Body of pancreas (tissue), 4 donors: ENCODE measurements around the gene RSPRY1. TPM values are rescaled to one million over a fixed set of nuclear protein-coding genes. Genes with fewer than 3 reads are reported as not detected.
A peak's percentile ranks its signal among the peaks of the same experiment; 100 is the strongest.

ENCODE experiments used
- ATAC-seq: fragments of 150-250 bp; one replicate; pipeline ENCODE4 v1.9.1; 2016
- DNase-seq, 4 donors: peaks; one replicate each; pipeline ENCODE4 v3.0.0-alpha.2; 2019
- H3K27ac ChIP-seq, 4 donors: fragments of 200-600 bp; sonication (generic); 1 replicate in 3 of 4; 2 replicates in 1 of 4; pipeline versions ENCODE4 v1.5.1 to v1.6.1; 2016 to 2019; ENCODE audit warnings: mild to moderate bottlenecking in 1 of 4, mixed read lengths in 1 of 4, moderate library complexity in 1 of 4
- H3K27me3 ChIP-seq, 2 donors: fragments of 200-600 bp; sonication (generic); one replicate each; pipeline ENCODE4 v1.6.0; 2016; ENCODE audit warnings: mild to moderate bottlenecking in 1 of 2
- H3K36me3 ChIP-seq, 2 donors: fragments of 200-600 bp; sonication (generic); replicated peaks in 1 of 2; 2 replicates each; pipeline ENCODE4 v1.5.1; 2016; ENCODE audit warnings: low read depth in 2 of 2; ENCODE audit not compliant: insufficient read depth in 1 of 2
- H3K4me1 ChIP-seq: fragments of 200-600 bp; sonication (generic); one replicate; pipeline ENCODE4 v1.6.0; 2016
- H3K4me3 ChIP-seq, 2 donors: fragments of 200-600 bp; sonication (generic); 1 replicate in 1 of 2; 2 replicates in 1 of 2; pipeline ENCODE4 v1.5.1; 2016 to 2019
- H3K9me3 ChIP-seq, 3 donors: fragments of 200-600 bp; sonication (generic); 1 replicate in 2 of 3; 2 replicates in 1 of 3; pipeline ENCODE4 v1.5.1; 2016
- CTCF ChIP-seq, 7 experiments: fragments of 450-650 bp in 4 of 7; fragments of 200-600 bp in 3 of 7; sonication (generic) in 3 of 7; IDR thresholded peaks; one replicate each; pipeline ENCODE4 v1.5.1; 2016 to 2019; ENCODE audit warnings: antibody characterized with exemption in 7 of 7
- POLR2A ChIP-seq, 3 donors: fragments of 450-650 bp; IDR thresholded peaks; one replicate each; pipeline ENCODE4 v1.6.1; 2016; ENCODE audit warnings: antibody characterized with exemption in 3 of 3, mild to moderate bottlenecking in 2 of 3
- WGBS, 2 donors: methylation state at CpG; one replicate each; pipeline ENCODE4 v1.1.5; 2017; 5-methylcytosine and 5-hydroxymethylcytosine counted together
- intact Hi-C: fragments of 100-400 bp; cut with DNase I; formaldehyde crosslinking; loops from one replicate; pipeline ENCODE4 v1.15.1; 2023
- total RNA-seq, 2 donors: library from RNA; depleted of rRNA; stranded (reverse); fragments of >200 nt; gene quantifications; one replicate each; pipeline ENCODE4 v1.1.0, GENCODE V29; 2016

RSPRY1 gene
- total RNA-seq, 2 donors from 2014 or later: 13.8 to 31.4 TPM

- Histone ChIP-seq H3K4me1 (no peaks in the 10 kb centered on the region), H3K27me3 (no peaks in the 10 kb centered on the region), H3K4me3 (no peak overlapping the region), H3K36me3 (peaks cover 7 to 45% of the 10 kb centered on the region in 2 donors), H3K9me3 (no peaks in the 10 kb centered on the region), H3K27ac (no peak overlapping the region)
- WGBS, 2 donors: 77 to 82% methylated on average over 1 of the region's 1 CpG
- TF ChIP-seq POLR2A (IDR thresholded peaks at IDR 0.05) (no peak), CTCF (IDR thresholded peaks at IDR 0.05) (no peak)
- ATAC-seq (no peak), DNase-seq (no peak)
- intact Hi-C loops: no loop called here
Measured at GRCh38 chr16:57229079-57229478, 43.0 kb downstream of the RSPRY1 start.

GRCh38 chr16:57231821-57232350 is 45.8 kb downstream of the RSPRY1 start:
- WGBS, 2 donors: 59 to 60% methylated on average over 3 of the region's 3 CpGs
- Histone ChIP-seq H3K36me3 (peaks cover 7 to 29% of the 10 kb centered on the region in 2 donors), H3K27me3 (no peaks in the 10 kb centered on the region), H3K9me3 (no peaks in the 10 kb centered on the region), H3K27ac (peak overlapping the region in 1 of 4 donors; percentile 38), H3K4me1 (peaks cover 12% of the 10 kb centered on the region), H3K4me3 (no peak overlapping the region)
- peak; percentile 18 for ATAC-seq
- intact Hi-C loops: no loop called here
- peak in 1 of 4 donors; percentile 14 for DNase-seq
- TF ChIP-seq POLR2A (IDR thresholded peaks at IDR 0.05) (no peak), CTCF (IDR thresholded peaks at IDR 0.05) (no peak)

GRCh38 chr16:57233944-57234706 is 48.0 kb downstream of the RSPRY1 start:
- TF ChIP-seq POLR2A (IDR thresholded peaks at IDR 0.05): no peak
- TF ChIP-seq CTCF (IDR thresholded peaks at IDR 0.05): no peak
- ATAC-seq: no peak
- no peak for DNase-seq
- intact Hi-C loops: no loop called here
- Histone ChIP-seq H3K36me3 (peaks cover 7 to 22% of the 10 kb centered on the region in 2 donors), H3K4me1 (peaks cover 12% of the 10 kb centered on the region), H3K9me3 (no peaks in the 10 kb centered on the region), H3K4me3 (no peak overlapping the region), H3K27ac (peak overlapping the region in 1 of 4 donors; percentile 52), H3K27me3 (no peaks in the 10 kb centered on the region)
- WGBS, 2 donors: 88 to 91% methylated on average over 9 of the region's 9 CpGs

- DNase-seq (no peak), ATAC-seq (no peak)
- Histone ChIP-seq H3K27me3 (no peaks in the 10 kb centered on the region), H3K36me3 (peaks cover 7 to 24% of the 10 kb centered on the region in 2 donors), H3K4me1 (peaks cover 12% of the 10 kb centered on the region), H3K27ac (peak overlapping the region in 3 of 4 donors; percentile 20 to 52 (median 32)), H3K9me3 (no peaks in the 10 kb centered on the region), H3K4me3 (no peak overlapping the region)
- intact Hi-C loops: no loop called here
- no peak for TF ChIP-seq CTCF (IDR thresholded peaks at IDR 0.05)
- TF ChIP-seq POLR2A (IDR thresholded peaks at IDR 0.05): no peak
Measured at GRCh38 chr16:57234707-57235092, 48.6 kb downstream of the RSPRY1 start.
